ENCODE measurements around the gene NRXN2. TPM values are rescaled to one million over a fixed set of nuclear protein-coding genes. Genes with fewer than 3 reads are reported as not detected.
"Not testable (repeated sequence)": the region's sequence is repeated elsewhere in the genome, so short reads cannot be mapped to it uniquely, and the experiment has no call there.

NRXN2 gene
- total RNA-seq, 1 donor from 2014 or later: 50.4 TPM

DNA sequence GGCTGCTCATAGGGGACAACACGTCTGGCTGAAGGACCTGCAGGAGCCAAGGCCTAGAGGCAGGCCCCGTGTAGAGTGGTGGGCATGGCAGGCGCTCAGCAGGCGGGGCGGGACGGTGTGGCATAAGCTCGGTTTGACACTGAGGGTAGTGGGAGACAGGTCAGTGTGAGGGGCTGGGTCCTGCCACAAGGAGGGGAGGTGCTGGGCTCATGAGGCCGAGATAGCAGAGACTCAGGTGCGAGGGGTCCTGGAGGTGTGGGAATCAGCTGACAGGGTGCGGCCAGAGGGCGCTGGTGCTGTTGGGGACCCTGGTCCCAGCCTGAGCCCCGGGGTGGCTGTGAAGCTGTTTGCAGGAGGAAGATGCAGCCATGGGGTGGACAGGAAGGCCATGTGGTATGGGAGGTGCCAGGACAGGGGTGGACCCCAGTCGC is 125.3 kb downstream of the NRXN2 start:
- H3K27ac Mint-ChIP-seq (ENCODE audit: unreplicated experiment): no peak overlapping the region
- H3K27me3 Mint-ChIP-seq (ENCODE audit: unreplicated experiment): peaks cover 8% of the 10 kb centered on the region
- peaks cover 3% of the 10 kb centered on the region for H3K9me3 Mint-ChIP-seq (ENCODE audit: unreplicated experiment)
- H3K4me3 Mint-ChIP-seq (ENCODE audit: unreplicated experiment): no peak overlapping the region
- peaks cover 2% of the 10 kb centered on the region for H3K4me1 Mint-ChIP-seq (ENCODE audit: low read depth, unreplicated experiment)
- no peaks in the 10 kb centered on the region for H3K36me3 Mint-ChIP-seq (ENCODE audit: unreplicated experiment)
- TF ChIP-seq, protein P1, sequence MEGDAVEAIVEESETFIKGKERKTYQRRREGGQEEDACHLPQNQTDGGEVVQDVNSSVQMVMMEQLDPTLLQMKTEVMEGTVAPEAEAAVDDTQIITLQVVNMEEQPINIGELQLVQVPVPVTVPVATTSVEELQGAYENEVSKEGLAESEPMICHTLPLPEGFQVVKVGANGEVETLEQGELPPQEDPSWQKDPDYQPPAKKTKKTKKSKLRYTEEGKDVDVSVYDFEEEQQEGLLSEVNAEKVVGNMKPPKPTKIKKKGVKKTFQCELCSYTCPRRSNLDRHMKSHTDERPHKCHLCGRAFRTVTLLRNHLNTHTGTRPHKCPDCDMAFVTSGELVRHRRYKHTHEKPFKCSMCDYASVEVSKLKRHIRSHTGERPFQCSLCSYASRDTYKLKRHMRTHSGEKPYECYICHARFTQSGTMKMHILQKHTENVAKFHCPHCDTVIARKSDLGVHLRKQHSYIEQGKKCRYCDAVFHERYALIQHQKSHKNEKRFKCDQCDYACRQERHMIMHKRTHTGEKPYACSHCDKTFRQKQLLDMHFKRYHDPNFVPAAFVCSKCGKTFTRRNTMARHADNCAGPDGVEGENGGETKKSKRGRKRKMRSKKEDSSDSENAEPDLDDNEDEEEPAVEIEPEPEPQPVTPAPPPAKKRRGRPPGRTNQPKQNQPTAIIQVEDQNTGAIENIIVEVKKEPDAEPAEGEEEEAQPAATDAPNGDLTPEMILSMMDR (IDR thresholded peaks at IDR 0.05; ENCODE audit: partially characterized antibody, unreplicated experiment): no peak
- peak; percentile 2 for DNase-seq

GRCh38 chr11:64595922-64596321 is 127.1 kb downstream of the NRXN2 start:
- DNase-seq; H3K9me3 Mint-ChIP-seq (ENCODE audit: unreplicated experiment); H3K4me1 Mint-ChIP-seq (ENCODE audit: low read depth, unreplicated experiment); H3K27me3 Mint-ChIP-seq (ENCODE audit: unreplicated experiment); H3K36me3 Mint-ChIP-seq (ENCODE audit: unreplicated experiment); H3K4me3 Mint-ChIP-seq (ENCODE audit: unreplicated experiment); H3K27ac Mint-ChIP-seq (ENCODE audit: unreplicated experiment): not testable (repeated sequence)

GRCh38 chr11:64594159-64594939 is 128.6 kb downstream of the NRXN2 start:
- no peak overlapping the region for H3K27ac Mint-ChIP-seq (ENCODE audit: unreplicated experiment)
- DNase-seq: no peak
- H3K36me3 Mint-ChIP-seq (ENCODE audit: unreplicated experiment): peaks cover 2% of the 10 kb centered on the region
- H3K4me1 Mint-ChIP-seq (ENCODE audit: low read depth, unreplicated experiment): no peaks in the 10 kb centered on the region
- TF ChIP-seq, protein P1 (IDR thresholded peaks at IDR 0.05; ENCODE audit: partially characterized antibody, unreplicated experiment): no peak
- H3K9me3 Mint-ChIP-seq (ENCODE audit: unreplicated experiment): no peaks in the 10 kb centered on the region
- peaks cover 2% of the 10 kb centered on the region for H3K27me3 Mint-ChIP-seq (ENCODE audit: unreplicated experiment)
- no peak overlapping the region for H3K4me3 Mint-ChIP-seq (ENCODE audit: unreplicated experiment)

DNA sequence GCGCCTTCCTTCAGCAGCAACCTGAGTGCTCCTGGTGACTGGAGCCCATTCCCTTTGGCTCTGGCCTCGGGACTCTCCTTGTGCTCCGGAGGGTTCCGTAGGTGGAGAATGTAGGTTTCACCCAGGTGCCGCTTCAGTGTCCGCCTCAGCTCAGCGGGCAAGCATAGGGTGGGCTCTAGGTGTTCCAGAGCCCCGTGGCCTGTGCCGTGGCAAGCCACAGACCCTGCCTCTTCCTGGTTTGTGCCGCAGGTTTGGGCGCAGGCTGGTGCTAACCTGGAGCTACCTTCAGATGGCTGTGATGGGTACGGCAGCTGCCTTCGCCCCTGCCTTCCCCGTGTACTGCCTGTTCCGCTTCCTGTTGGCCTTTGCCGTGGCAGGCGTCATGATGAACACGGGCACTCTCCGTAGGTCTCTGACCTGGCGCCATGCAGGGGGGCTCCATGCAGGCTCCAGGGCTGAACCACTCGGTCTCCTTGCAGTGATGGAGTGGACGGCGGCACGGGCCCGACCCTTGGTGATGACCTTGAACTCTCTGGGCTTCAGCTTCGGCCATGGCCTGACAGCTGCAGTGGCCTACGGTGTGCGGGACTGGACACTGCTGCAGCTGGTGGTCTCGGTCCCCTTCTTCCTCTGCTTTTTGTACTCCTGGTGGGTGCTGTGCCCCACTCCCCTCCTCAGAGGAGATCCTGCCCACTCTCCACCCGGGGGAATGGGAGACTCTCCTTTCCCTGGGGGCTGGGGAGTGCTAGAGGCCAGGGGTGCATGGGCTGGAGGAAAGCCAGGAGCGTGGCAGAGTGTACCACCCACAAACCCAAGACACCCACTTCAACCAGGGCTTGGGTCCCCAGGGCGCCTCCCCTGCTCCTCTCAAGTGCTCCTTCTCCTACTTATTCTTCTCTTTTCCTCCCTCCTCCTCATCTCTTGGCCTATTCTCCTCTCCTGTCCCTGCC is 129.6 kb downstream of the NRXN2 start:
- Mint-ChIP-seq H3K36me3 (ENCODE audit: unreplicated experiment) (peaks cover 8% of the 10 kb centered on the region), H3K4me3 (ENCODE audit: unreplicated experiment) (no peak overlapping the region), H3K27me3 (ENCODE audit: unreplicated experiment) (peaks cover 2% of the 10 kb centered on the region), H3K27ac (ENCODE audit: unreplicated experiment) (no peak overlapping the region), H3K9me3 (ENCODE audit: unreplicated experiment) (peaks cover 2% of the 10 kb centered on the region), H3K4me1 (ENCODE audit: low read depth, unreplicated experiment) (no peaks in the 10 kb centered on the region)
- DNase-seq: no peak
- TF ChIP-seq, protein P1 (IDR thresholded peaks at IDR 0.05; ENCODE audit: partially characterized antibody, unreplicated experiment): no peak

DNA sequence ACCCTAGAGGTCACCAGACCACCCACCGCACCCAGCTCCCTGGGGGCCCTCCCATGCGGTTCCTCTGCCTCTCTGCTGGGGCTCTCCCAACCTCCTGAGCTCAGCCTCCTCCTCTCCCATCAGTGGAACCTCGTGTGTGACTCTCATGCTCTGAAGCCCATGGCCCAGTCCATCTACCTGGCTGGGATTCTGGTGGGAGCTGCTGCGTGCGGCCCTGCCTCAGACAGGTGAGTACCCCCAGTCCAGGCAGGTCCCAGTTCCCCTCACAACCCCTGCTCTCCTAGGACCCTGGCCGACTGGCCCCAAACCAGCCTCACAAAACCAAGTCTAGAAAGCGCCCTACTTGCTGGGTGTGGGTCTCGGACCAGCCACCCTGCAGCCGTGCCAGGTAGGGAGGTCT is 130.3 kb downstream of the NRXN2 start:
- peaks cover 2% of the 10 kb centered on the region for H3K9me3 Mint-ChIP-seq (ENCODE audit: unreplicated experiment)
- no peaks in the 10 kb centered on the region for H3K4me1 Mint-ChIP-seq (ENCODE audit: low read depth, unreplicated experiment)
- H3K27me3 Mint-ChIP-seq (ENCODE audit: unreplicated experiment): peaks cover 2% of the 10 kb centered on the region
- H3K27ac Mint-ChIP-seq (ENCODE audit: unreplicated experiment): no peak overlapping the region
- H3K4me3 Mint-ChIP-seq (ENCODE audit: unreplicated experiment): no peak overlapping the region
- DNase-seq: no peak
- peaks cover 14% of the 10 kb centered on the region for H3K36me3 Mint-ChIP-seq (ENCODE audit: unreplicated experiment)
- TF ChIP-seq, protein P1 (IDR thresholded peaks at IDR 0.05; ENCODE audit: partially characterized antibody, unreplicated experiment): no peak
